Thymus (tissue), 11 donors: Measurements from ENCODE around the gene SYNPO2. TPM values are rescaled to one million over a fixed set of nuclear protein-coding genes. Genes with fewer than 3 reads are reported as not detected.

ENCODE experiments used
- DNase-seq, 9 donors: peaks; one replicate each; pipeline ENCODE4 v3.0.0-alpha.2; 2013; ENCODE audit warnings: low spot score in 9 of 9, low read depth in 6 of 9, missing footprints in 1 of 9
- H3K27ac ChIP-seq, 2 donors: one replicate each; pipeline ENCODE4 v1.5.1; 2013; ENCODE audit warnings: control low read depth in 1 of 2, low read depth in 1 of 2, low read length in 1 of 2, mild to moderate bottlenecking in 1 of 2, moderate library complexity in 1 of 2
- H3K27me3 ChIP-seq, 2 donors: one replicate each; pipeline ENCODE4 v1.5.1; 2013; ENCODE audit warnings: low read length in 1 of 2; ENCODE audit not compliant: control insufficient read depth in 2 of 2, insufficient read depth in 1 of 2
- H3K36me3 ChIP-seq, 2 donors: one replicate each; pipeline ENCODE4 v1.5.1; 2013; ENCODE audit warnings: low read length in 1 of 2, mild to moderate bottlenecking in 1 of 2, moderate library complexity in 1 of 2; ENCODE audit not compliant: control insufficient read depth in 2 of 2, insufficient read depth in 2 of 2
- H3K4me1 ChIP-seq, 2 donors: one replicate each; pipeline ENCODE4 v1.5.1; 2013; ENCODE audit warnings: low read length in 2 of 2; ENCODE audit not compliant: control insufficient read depth in 2 of 2, insufficient read depth in 2 of 2
- H3K4me3 ChIP-seq, 2 donors: one replicate each; pipeline ENCODE4 v1.5.1; 2013; ENCODE audit warnings: low read length in 2 of 2, control low read depth in 1 of 2, mild to moderate bottlenecking in 1 of 2
- H3K9me3 ChIP-seq, 2 donors: one replicate each; pipeline ENCODE4 v1.5.1; 2013; ENCODE audit warnings: low read length in 1 of 2, mild to moderate bottlenecking in 1 of 2; ENCODE audit not compliant: control insufficient read depth in 2 of 2, insufficient read depth in 1 of 2
- WGBS: extraction: QIAGEN DNeasy Blood & Tissue Kit; methylation state at CpG from one replicate; pipeline ENCODE4 v1.1.7; 2013; 5-methylcytosine and 5-hydroxymethylcytosine counted together
- polyA plus RNA-seq: library from polyadenylated mRNA; stranded (reverse); fragments of 200-250 nt; gene quantifications from one replicate; pipeline ENCODE4 v1.2.3, GENCODE V29; 2013
- total RNA-seq: library from RNA; stranded (reverse); fragments of 120-200 nt; gene quantifications from one replicate; pipeline ENCODE4 v1.2.4, GENCODE V29; 2013
- donor health status: healthy.

Gene SYNPO2
- total and polyA plus RNA-seq, 2 donors, result 15.8 to 31.3 TPM

GRCh38 chr4:119081943-119082342 is 193.3 kb downstream of the SYNPO2 start:
- no peak for DNase-seq
- H3K36me3 ChIP-seq, result no peaks in the 10 kb centered on the region
- H3K27ac ChIP-seq, result no peak overlapping the region
- 89% methylated on average over 3 of the region's 3 CpGs for WGBS
- H3K9me3 ChIP-seq, result no peaks in the 10 kb centered on the region
- no peak overlapping the region for H3K4me3 ChIP-seq
- no peaks in the 10 kb centered on the region for H3K4me1 ChIP-seq
- H3K27me3 ChIP-seq, result no peaks in the 10 kb centered on the region

- no peak overlapping the region for H3K4me3 ChIP-seq
- H3K36me3 ChIP-seq, result no peaks in the 10 kb centered on the region
- no peaks in the 10 kb centered on the region for H3K4me1 ChIP-seq
- no peak for DNase-seq
- H3K27ac ChIP-seq, result no peak overlapping the region
- WGBS, result 90% methylated on average over 2 of the region's 2 CpGs
- no peaks in the 10 kb centered on the region for H3K27me3 ChIP-seq
- H3K9me3 ChIP-seq, result no peaks in the 10 kb centered on the region
These were observed 194.0 kb downstream of the SYNPO2 start for GRCh38 chr4:119082661-119083060.

GRCh38 chr4:119084513-119084912 is 195.9 kb downstream of the SYNPO2 start:
- Histone ChIP-seq H3K9me3 (no peaks in the 10 kb centered on the region), H3K27ac (no peak overlapping the region), H3K4me1 (no peaks in the 10 kb centered on the region), H3K36me3 (no peaks in the 10 kb centered on the region), H3K27me3 (no peaks in the 10 kb centered on the region), H3K4me3 (no peak overlapping the region)
- DNase-seq, result no peak
- WGBS, result 86% methylated on average over 5 of the region's 5 CpGs

- H3K4me3 ChIP-seq, result no peak overlapping the region
- DNase-seq, result no peak
- H3K4me1 ChIP-seq, result no peaks in the 10 kb centered on the region
- no peak overlapping the region for H3K27ac ChIP-seq
- H3K36me3 ChIP-seq, result no peaks in the 10 kb centered on the region
- no peaks in the 10 kb centered on the region for H3K9me3 ChIP-seq
- WGBS, result 89% methylated on average over 3 of the region's 3 CpGs
- H3K27me3 ChIP-seq, result no peaks in the 10 kb centered on the region
These were observed 198.5 kb downstream of the SYNPO2 start for GRCh38 chr4:119087121-119087520.

GRCh38 chr4:119087656-119088055 is 199.0 kb downstream of the SYNPO2 start:
- no peak for DNase-seq
- Histone ChIP-seq H3K4me3 (no peak overlapping the region), H3K4me1 (no peaks in the 10 kb centered on the region), H3K9me3 (no peaks in the 10 kb centered on the region), H3K27me3 (no peaks in the 10 kb centered on the region), H3K27ac (no peak overlapping the region), H3K36me3 (no peaks in the 10 kb centered on the region)
- WGBS, result 97% methylated on average over 5 of the region's 5 CpGs

- Histone ChIP-seq H3K36me3 (no peaks in the 10 kb centered on the region), H3K9me3 (no peaks in the 10 kb centered on the region), H3K4me1 (no peaks in the 10 kb centered on the region), H3K27ac (no peak overlapping the region), H3K4me3 (no peak overlapping the region), H3K27me3 (no peaks in the 10 kb centered on the region)
- DNase-seq, result no peak
- WGBS, result 87% methylated on average over 5 of the region's 5 CpGs
These were observed 204.6 kb downstream of the SYNPO2 start for GRCh38 chr4:119093042-119093827.

GRCh38 chr4:119097282-119097900 is 208.7 kb downstream of the SYNPO2 start:
- 94% methylated on average over 2 of the region's 2 CpGs for WGBS
- H3K9me3 ChIP-seq, result no peaks in the 10 kb centered on the region
- H3K27ac ChIP-seq, result no peak overlapping the region
- no peaks in the 10 kb centered on the region for H3K4me1 ChIP-seq
- no peaks in the 10 kb centered on the region for H3K27me3 ChIP-seq
- no peaks in the 10 kb centered on the region for H3K36me3 ChIP-seq
- H3K4me3 ChIP-seq, result no peak overlapping the region
- no peak for DNase-seq

GRCh38 chr4:119098306-119098705 is 209.7 kb downstream of the SYNPO2 start:
- 99% methylated on average over 1 of the region's 1 CpG for WGBS
- H3K9me3 ChIP-seq, result no peaks in the 10 kb centered on the region
- no peaks in the 10 kb centered on the region for H3K36me3 ChIP-seq
- DNase-seq, result no peak
- no peak overlapping the region for H3K27ac ChIP-seq
- no peak overlapping the region for H3K4me3 ChIP-seq
- no peaks in the 10 kb centered on the region for H3K27me3 ChIP-seq
- no peaks in the 10 kb centered on the region for H3K4me1 ChIP-seq

GRCh38 chr4:119099227-119099810 is 210.7 kb downstream of the SYNPO2 start:
- Histone ChIP-seq H3K9me3 (no peaks in the 10 kb centered on the region), H3K27me3 (no peaks in the 10 kb centered on the region), H3K36me3 (no peaks in the 10 kb centered on the region), H3K4me3 (no peak overlapping the region), H3K4me1 (no peaks in the 10 kb centered on the region), H3K27ac (no peak overlapping the region)
- 47% methylated on average over 1 of the region's 1 CpG for WGBS
- DNase-seq, result no peak
